HepG2 (cell line): ENCODE results near the gene C12orf60. TPM values are rescaled to one million over a fixed set of nuclear protein-coding genes. Genes with fewer than 3 reads are reported as not detected.

Experiments used
- ATAC-seq: fragments of 200-7000 bp; cut with Tn5 transposase; 3 replicates; pipeline ENCODE4 v1.9.1; 2020; ENCODE audit warnings: mild to moderate bottlenecking, moderate library complexity
- BruUV-seq: library from RNA; stranded (reverse); fragments of 400-500 nt; replicated peaks from 2 replicates; lab custom pipeline; 2021; lab: Mats Ljungman, UMichigan
- CTCF ChIA-PET: fragments of 300-600 bp; formaldehyde crosslinking; extraction: SDS; loops from one replicate; lab custom pipeline; 2021; ENCODE audit warnings: low total read pairs, inconsistent platforms, low intra/inter-chr PET ratio; lab: Yijun Ruan, JAX
- POLR2A ChIA-PET: fragments of 350-600 bp; sonication (Branson Sonifier 250); formaldehyde crosslinking; loops from one replicate; lab custom pipeline; 2020; ENCODE audit warnings: antibody characterized with exemption, inconsistent platforms; lab: Yijun Ruan, JAX
- DNase-seq: peaks from one replicate; pipeline ENCODE4 v3.0.0-alpha.2; 2015; ENCODE audit warnings: low spot score
- FAIRE-seq: peaks from 3 replicates; lab custom pipeline; 2011; peaks lifted over from hg19 to GRCh38; lab: Jason Lieb, UNC
- H2AFZ ChIP-seq: one replicate; pipeline ENCODE4 v1.6.1; 2011; ENCODE audit warnings: low read length, inconsistent platforms
- H3K27ac ChIP-seq: fragments of 300-600 bp; 3 replicates; pipeline ENCODE4 v1.8.0; 2011; ENCODE audit warnings: mixed run types, mild to moderate bottlenecking, mixed read lengths, low read length, inconsistent platforms; ENCODE audit not compliant: insufficient read depth; ENCODE audit errors: extremely low read length
- H3K27me3 ChIP-seq, 2 experiments: fragments of 200-600 bp in 1 of 2; 2 replicates in 1 of 2; 3 replicates in 1 of 2; pipeline versions ENCODE4 v1.6.0 to v1.8.0; 2011; ENCODE audit warnings: low read length in 2 of 2, mild to moderate bottlenecking in 2 of 2, moderate library complexity in 2 of 2, inconsistent platforms in 1 of 2; ENCODE audit not compliant: insufficient read depth in 2 of 2, control insufficient read depth in 1 of 2
- H3K36me3 ChIP-seq, 2 experiments: fragments of 200-600 bp in 1 of 2; replicated peaks in 1 of 2; 2 replicates in 1 of 2; 3 replicates in 1 of 2; pipeline versions ENCODE4 v1.5.1 to v1.8.0; 2011; ENCODE audit warnings: low read length in 2 of 2, inconsistent platforms in 1 of 2; ENCODE audit not compliant: insufficient read depth in 2 of 2, control insufficient read depth in 1 of 2
- H3K4me1 ChIP-seq: 2 replicates; pipeline ENCODE4 v1.5.1; 2012; ENCODE audit warnings: low read length, inconsistent platforms; ENCODE audit not compliant: insufficient read depth
- H3K4me2 ChIP-seq: 2 replicates; pipeline ENCODE4 v1.6.0; 2011; ENCODE audit warnings: low read depth, low read length, inconsistent platforms
- H3K4me3 ChIP-seq, 3 experiments: fragments of 200-600 bp in 1 of 3; sonication (generic), shearing (Covaris generic) in 1 of 3; replicated peaks in 1 of 3; 2 replicates each; pipeline ENCODE4 v1.5.1; 2011 to 2016; ENCODE audit warnings: low read length in 3 of 3, inconsistent platforms in 2 of 3, low read depth in 2 of 3, mild to moderate bottlenecking in 2 of 3, control low read depth in 1 of 3, mixed read lengths in 1 of 3; ENCODE audit not compliant: insufficient read depth in 1 of 3
- H3K79me2 ChIP-seq: one replicate; pipeline ENCODE4 v1.6.1; 2011; ENCODE audit warnings: low read length, inconsistent platforms; ENCODE audit not compliant: insufficient read depth
- H3K9ac ChIP-seq: 2 replicates; pipeline ENCODE4 v1.6.0; 2011; ENCODE audit warnings: mild to moderate bottlenecking, low read depth, low read length, inconsistent platforms; ENCODE audit not compliant: insufficient read depth
- H3K9me3 ChIP-seq: 2 replicates; pipeline ENCODE4 v1.5.1; 2012; ENCODE audit warnings: mild to moderate bottlenecking, low read length
- H4K20me1 ChIP-seq: 2 replicates; pipeline ENCODE4 v1.6.0; 2011; ENCODE audit warnings: inconsistent platforms, mild to moderate bottlenecking, low read length, moderate library complexity; ENCODE audit not compliant: insufficient read depth
- DNMT1 ChIP-seq: sonication (generic); formaldehyde crosslinking; IDR thresholded peaks from 2 replicates; pipeline ENCODE4 v1.5.1; 2020; ENCODE audit warnings: mild to moderate bottlenecking, missing genetic modification reagents
- FIP1L1 ChIP-seq: fragments of 200-400 bp; formaldehyde crosslinking; IDR thresholded peaks from 2 replicates; pipeline ENCODE4 v1.6.1; 2018; ENCODE audit warnings: low read depth, mild to moderate bottlenecking, low read length, moderate library complexity, borderline replicate concordance; ENCODE audit not compliant: insufficient read depth
- FOXK1 ChIP-seq: sonication (generic); formaldehyde crosslinking; IDR thresholded peaks from 2 replicates; pipeline ENCODE4 v1.4.0; 2020; ENCODE audit warnings: low read depth, missing genetic modification reagents, borderline replicate concordance
- KDM2A ChIP-seq: sonication (generic); formaldehyde crosslinking; IDR thresholded peaks from 2 replicates; pipeline ENCODE4 v1.4.0; 2020; ENCODE audit warnings: low read depth, missing genetic modification reagents, borderline replicate concordance
- MYC ChIP-seq: sonication (generic); formaldehyde crosslinking; IDR thresholded peaks from 2 replicates; pipeline ENCODE4 v1.9.0; 2021; ENCODE audit warnings: missing genetic modification reagents, borderline replicate concordance
- PPARG ChIP-seq: conservative IDR thresholded peaks from 2 replicates; pipeline ENCODE4 v1.6.1; 2016; ENCODE audit warnings: missing biosample characterization, missing genetic modification reagents
- SIX4 ChIP-seq: sonication (generic); formaldehyde crosslinking; IDR thresholded peaks from 2 replicates; pipeline ENCODE4 v1.4.0; 2020; ENCODE audit warnings: missing genetic modification reagents
- TAF1 ChIP-seq: sonication (generic); formaldehyde crosslinking; IDR thresholded peaks from 2 replicates; pipeline ENCODE4 v1.4.0; 2020; ENCODE audit warnings: missing genetic modification reagents
- ZFP36 ChIP-seq: fragments of 150-350 bp; IDR thresholded peaks from 2 replicates; pipeline ENCODE4 v1.6.1; 2018; ENCODE audit warnings: borderline replicate concordance, low read length, low read depth; ENCODE audit not compliant: partially characterized antibody
- ZNF782 ChIP-seq: sonication (generic); formaldehyde crosslinking; IDR thresholded peaks from 2 replicates; pipeline ENCODE4 v1.4.0; 2020; ENCODE audit warnings: missing genetic modification reagents, mild to moderate bottlenecking, borderline replicate concordance
- ZNF878 ChIP-seq: sonication (generic); formaldehyde crosslinking; IDR thresholded peaks from 2 replicates; pipeline ENCODE4 v1.8.1; 2023; ENCODE audit warnings: mild to moderate bottlenecking, missing genetic modification reagents, moderate library complexity
- WGBS: methylation state at CpG from one replicate; pipeline ENCODE4 v1.1.6; 2017; ENCODE audit warnings: low lambda C conversion rate; 5-methylcytosine and 5-hydroxymethylcytosine counted together
- in situ Hi-C: cut with HindIII; loops from 2 replicates; pipeline ENCODE4 v1.10.0; 2017; ENCODE audit warnings: low pct_unique_long_range_greater_than_20kb; ENCODE audit not compliant: extremely low pct_ligation_motif_present
- intact Hi-C: fragments of 100-400 bp; cut with micrococcal nuclease; formaldehyde crosslinking; loops from one replicate; pipeline ENCODE4 v1.10.0; 2022; ENCODE audit not compliant: unreplicated experiment
- polyA plus RNA-seq, 8 experiments: library from polyadenylated mRNA; depleted of rRNA in 3 of 8; stranded (reverse) in 7 of 8; unstranded in 1 of 8; fragments of >200 nt; fragmentation: Illumina TruSeq in 4 of 8; extraction: Trizol in 4 of 8; gene quantifications; 2 replicates each; pipeline versions ENCODE4 v1.2.1 to v1.2.3, GENCODE V29; 2011 to 2016; ENCODE audit warnings: low read depth in 4 of 8, missing spikeins in 1 of 8, mixed read lengths in 1 of 8; ENCODE audit not compliant: insufficient read depth in 1 of 8
- total RNA-seq, 5 experiments: library from RNA; depleted of rRNA; stranded (reverse); fragments of >200 nt; fragmentation: Illumina TruSeq; extraction: Trizol; gene quantifications; 2 replicates each; pipeline ENCODE4 v1.2.3, GENCODE V29; 2016; ENCODE audit warnings: low read depth in 1 of 5

Gene C12orf60
- total and polyA plus RNA-seq, 2 of the 13 experiments (the other 11 are each of a cell fraction or from before 2014, with no cell fraction given), result 0.55 to 1.4 TPM

DNA sequence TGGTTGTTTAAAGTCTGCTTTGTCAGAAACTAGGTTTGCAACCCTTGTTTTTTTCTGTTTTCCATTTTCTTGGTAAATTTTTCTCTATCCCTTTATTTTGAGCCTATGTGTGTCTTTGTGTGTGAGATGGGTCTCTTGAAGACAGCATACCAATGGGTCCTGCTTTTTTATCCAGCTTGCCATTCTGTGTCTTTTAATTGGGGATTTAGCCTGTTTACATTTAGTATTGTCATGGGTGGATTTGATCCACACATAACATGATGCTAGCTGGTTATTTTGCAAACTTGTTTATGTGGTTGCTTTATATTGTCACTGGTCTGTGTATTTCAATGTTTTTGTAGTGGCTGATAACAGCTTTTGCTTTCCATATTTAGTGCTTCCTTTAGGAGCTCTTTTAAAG is 57.0 kb downstream of the C12orf60 start:
- ChIA-PET POLR2A (no interaction called here), CTCF (no interaction called here)
- Histone ChIP-seq H2AFZ (no peak overlapping the region), H3K4me1 (no peaks in the 10 kb centered on the region), H3K27me3 (no peaks in the 10 kb centered on the region), H3K4me2 (no peak overlapping the region), H3K4me3 (no peak overlapping the region), H3K9me3 (peaks cover 5% of the 10 kb centered on the region; the same call in 1 of the 2 replicates), H3K9ac (no peak overlapping the region), H4K20me1 (no peaks in the 10 kb centered on the region), H3K36me3 (no peaks in the 10 kb centered on the region), H3K79me2 (no peaks in the 10 kb centered on the region), H3K27ac (no peak overlapping the region)
- no peak for DNase-seq
- intact Hi-C loops (no loop called here), in situ Hi-C loops (no loop called here)
- no TSS peak for BruUV-seq
- no peak for FAIRE-seq
- TF ChIP-seq SIX4 (CRISPR knock-in tag) (no peak), PPARG (CRISPR knock-in tag) (no peak)
- no peak for ATAC-seq

DNA sequence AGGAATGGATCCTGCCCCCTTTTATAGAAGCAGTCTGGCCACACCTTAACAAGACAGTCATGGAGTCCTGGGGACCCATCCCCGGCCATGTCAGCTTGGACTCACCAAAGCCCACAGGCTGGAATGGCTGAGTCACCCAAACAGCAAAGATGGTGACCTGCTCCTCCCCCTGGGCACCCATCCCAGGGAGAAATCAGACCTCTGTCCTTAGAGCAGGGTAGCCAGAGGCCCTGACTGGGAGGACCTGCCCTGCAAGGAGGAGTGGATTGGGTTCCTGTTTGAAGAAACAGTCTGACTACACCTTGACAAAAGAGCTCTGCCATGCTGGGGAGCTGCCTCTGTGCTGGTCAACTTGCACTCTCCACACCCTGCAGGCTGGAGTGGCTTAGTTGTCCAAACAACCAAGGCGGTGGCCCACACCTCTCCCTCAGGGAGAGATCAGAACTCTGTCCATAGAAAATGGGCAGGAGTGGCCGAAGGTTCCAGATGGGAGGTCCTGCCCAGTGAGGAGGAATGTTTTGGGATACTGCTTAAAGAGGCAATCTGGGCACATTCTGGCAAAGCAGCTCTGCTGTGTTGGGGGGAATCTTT is 65.5 kb downstream of the C12orf60 start:
- Histone ChIP-seq H3K4me3 (no peak overlapping the region), H3K4me1 (no peaks in the 10 kb centered on the region), H2AFZ (no peak overlapping the region), H3K4me2 (no peak overlapping the region), H3K79me2 (no peaks in the 10 kb centered on the region), H3K9me3 (no peaks in the 10 kb centered on the region), H4K20me1 (no peaks in the 10 kb centered on the region), H3K36me3 (no peaks in the 10 kb centered on the region), H3K9ac (no peak overlapping the region)
- WGBS, result 0% methylated on average over 1 of the region's 3 CpGs
- intact Hi-C loops, result no loop called here
- no peak for ATAC-seq
- CTCF ChIA-PET, result no interaction called here
- no peak for DNase-seq
- TF ChIP-seq MYC (CRISPR knock-in tag) (no peak), ZFP36 (no peak), ZNF782 (CRISPR knock-in tag) (no peak), FOXK1 (CRISPR knock-in tag) (no peak), FIP1L1 (no peak), TAF1 (CRISPR knock-in tag) (no peak), KDM2A (no peak), DNMT1 (no peak), ZNF878 (CRISPR knock-in tag) (no peak)
- TF ChIP-seq, all 625 proteins: peak for 0
- FAIRE-seq, result no peak
- POLR2A ChIA-PET, result no interaction called here
- no peak overlapping the region for H3K27ac ChIP-seq
- no TSS peak for BruUV-seq
- no peaks in the 10 kb centered on the region for H3K27me3 ChIP-seq
- in situ Hi-C loops, result no loop called here
